Large intestine (tissue), 3 donors: Measurements from ENCODE around the gene PRR9. TPM values are rescaled to one million over a fixed set of nuclear protein-coding genes. Genes with fewer than 3 reads are reported as not detected.

ENCODE experiments used
- DNase-seq, 2 donors: peaks; one replicate each; pipeline versions ENCODE4 v3.0.0 to v3.0.0-alpha.2; 2013
- H3K27ac ChIP-seq: one replicate; pipeline ENCODE4 v1.5.1; 2013; ENCODE audit warnings: low read length
- H3K27me3 ChIP-seq: 2 replicates; pipeline ENCODE4 v1.6.1; 2013; ENCODE audit warnings: low read length; ENCODE audit not compliant: control insufficient read depth, insufficient read depth
- H3K36me3 ChIP-seq: 2 replicates; pipeline ENCODE4 v1.6.1; 2013; ENCODE audit warnings: low read length; ENCODE audit not compliant: control insufficient read depth, insufficient read depth
- H3K4me1 ChIP-seq: one replicate; pipeline ENCODE4 v1.6.1; 2013; ENCODE audit warnings: low read length; ENCODE audit not compliant: control insufficient read depth, insufficient read depth
- H3K4me3 ChIP-seq: one replicate; pipeline ENCODE4 v1.5.1; 2013; ENCODE audit warnings: low read length
- H3K9me3 ChIP-seq: one replicate; pipeline ENCODE4 v1.6.1; 2013; ENCODE audit warnings: mild to moderate bottlenecking, low read depth, low read length, moderate library complexity; ENCODE audit not compliant: control insufficient read depth
- WGBS: methylation state at CpG from one replicate; pipeline ENCODE4 v1.1.5; 2013; ENCODE audit warnings: low lambda C conversion rate; ENCODE audit not compliant: insufficient coverage; 5-methylcytosine and 5-hydroxymethylcytosine counted together
- polyA plus RNA-seq: library from polyadenylated mRNA; unstranded; fragments of 120-200 nt; gene quantifications from one replicate; pipeline ENCODE4 v1.2.1, GENCODE V29; 2013

PRR9 gene
- polyA plus RNA-seq, 1 donor, result 0.06 TPM

GRCh38 chr1:153248176-153248879 lies 30.9 kb downstream of the PRR9 start:
- Histone ChIP-seq H3K4me1 (no peaks in the 10 kb centered on the region), H3K27ac (no peak overlapping the region), H3K36me3 (no peaks in the 10 kb centered on the region), H3K9me3 (no peaks in the 10 kb centered on the region), H3K4me3 (no peak overlapping the region), H3K27me3 (peaks cover 26% of the 10 kb centered on the region)
- DNase-seq, result no peak
- 83% methylated on average over 1 of the region's 5 CpGs for WGBS

- no peak overlapping the region for H3K27ac ChIP-seq
- WGBS, result no CpG with 5 or more reads among the region's 1 CpG
- H3K27me3 ChIP-seq, result peaks cover 35% of the 10 kb centered on the region
- H3K4me3 ChIP-seq, result no peak overlapping the region
- no peaks in the 10 kb centered on the region for H3K4me1 ChIP-seq
- no peaks in the 10 kb centered on the region for H3K36me3 ChIP-seq
- no peak for DNase-seq
- no peaks in the 10 kb centered on the region for H3K9me3 ChIP-seq
Observed at GRCh38 chr1:153250166-153250565, 32.8 kb downstream of the PRR9 start.

- no peak for DNase-seq
- Histone ChIP-seq H3K4me1 (no peaks in the 10 kb centered on the region), H3K9me3 (no peaks in the 10 kb centered on the region), H3K27ac (no peak overlapping the region), H3K4me3 (no peak overlapping the region), H3K36me3 (no peaks in the 10 kb centered on the region), H3K27me3 (peaks cover 31% of the 10 kb centered on the region)
- WGBS, result 75% methylated on average over 1 of the region's 2 CpGs
Observed at GRCh38 chr1:153251087-153251486, 33.7 kb downstream of the PRR9 start.

- Histone ChIP-seq H3K27ac (no peak overlapping the region), H3K4me1 (no peaks in the 10 kb centered on the region), H3K27me3 (peaks cover 31% of the 10 kb centered on the region), H3K9me3 (no peaks in the 10 kb centered on the region), H3K4me3 (no peak overlapping the region), H3K36me3 (no peaks in the 10 kb centered on the region)
- no CpG with 5 or more reads among the region's 3 CpGs for WGBS
- DNase-seq, result no peak
Observed at GRCh38 chr1:153251562-153251961, 34.2 kb downstream of the PRR9 start.

DNA sequence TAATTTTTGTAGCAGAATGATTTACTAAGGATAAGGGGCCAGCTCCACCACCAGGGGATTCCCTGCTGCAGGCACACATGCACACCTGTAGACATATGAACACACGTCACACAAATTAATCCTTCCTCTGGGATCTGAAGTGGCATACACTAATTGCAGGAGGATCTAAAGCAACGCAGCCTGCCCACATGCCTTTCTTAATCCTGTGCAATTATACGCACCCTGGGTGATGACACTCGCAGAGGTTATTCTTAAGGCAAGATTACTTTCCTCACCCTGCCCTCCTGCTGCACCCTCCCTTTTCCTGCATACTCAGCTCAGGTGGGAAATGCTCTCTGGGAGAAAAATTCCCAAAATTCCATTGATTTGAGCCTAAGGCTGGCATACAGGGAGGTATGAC lies 34.6 kb downstream of the PRR9 start:
- WGBS, result no CpG with 5 or more reads among the region's 4 CpGs
- no peaks in the 10 kb centered on the region for H3K4me1 ChIP-seq
- no peak for DNase-seq
- no peak overlapping the region for H3K4me3 ChIP-seq
- no peaks in the 10 kb centered on the region for H3K9me3 ChIP-seq
- H3K27ac ChIP-seq, result no peak overlapping the region
- no peaks in the 10 kb centered on the region for H3K36me3 ChIP-seq
- peaks cover 30% of the 10 kb centered on the region for H3K27me3 ChIP-seq

DNA sequence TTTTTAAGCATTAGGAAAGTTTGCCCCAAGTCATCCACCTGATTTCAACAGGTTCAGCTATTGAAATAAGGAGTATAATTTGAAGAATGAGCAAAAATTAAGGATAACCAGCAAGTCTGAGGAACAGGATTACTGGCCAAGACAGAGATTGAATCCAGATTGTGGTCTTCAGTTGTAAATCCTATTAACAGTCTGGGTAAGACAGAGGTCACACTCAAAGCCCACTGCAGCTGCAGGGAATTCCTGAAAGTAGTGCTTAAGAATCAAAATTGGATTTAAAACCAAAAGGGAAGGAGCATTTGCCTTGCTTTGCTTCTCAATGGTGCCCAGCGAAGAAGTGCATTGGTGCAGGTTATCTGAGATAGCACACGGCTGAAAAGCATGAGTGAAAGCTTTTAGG lies 35.7 kb downstream of the PRR9 start:
- H3K4me3 ChIP-seq, result no peak overlapping the region
- H3K36me3 ChIP-seq, result no peaks in the 10 kb centered on the region
- no peak for DNase-seq
- H3K27me3 ChIP-seq, result peaks cover 28% of the 10 kb centered on the region
- no peaks in the 10 kb centered on the region for H3K9me3 ChIP-seq
- WGBS, result no CpG with 5 or more reads among the region's 2 CpGs
- H3K4me1 ChIP-seq, result no peaks in the 10 kb centered on the region
- H3K27ac ChIP-seq, result no peak overlapping the region

DNA sequence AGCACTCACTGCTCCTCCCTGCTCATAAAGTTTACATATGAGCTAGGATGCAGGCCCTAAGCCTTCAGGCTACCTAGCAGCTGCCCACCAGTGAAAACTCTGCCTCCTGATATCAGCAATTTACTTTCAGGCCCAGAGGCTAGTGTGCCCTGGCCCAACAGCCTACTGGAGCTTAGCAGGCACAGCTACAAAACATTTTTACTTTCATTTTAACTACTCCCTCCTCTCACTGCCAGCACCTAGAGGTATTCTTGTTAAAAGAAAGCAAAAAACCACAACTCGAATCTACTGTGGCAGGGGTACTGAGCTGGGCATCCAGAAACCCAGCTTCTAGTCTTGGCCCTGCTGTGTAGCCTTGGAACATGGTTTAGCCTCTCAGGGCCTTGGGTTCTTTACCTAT lies 36.3 kb downstream of the PRR9 start:
- no CpG with 5 or more reads among the region's 1 CpG for WGBS
- DNase-seq, result no peak
- Histone ChIP-seq H3K9me3 (no peaks in the 10 kb centered on the region), H3K27ac (no peak overlapping the region), H3K4me3 (no peak overlapping the region), H3K36me3 (no peaks in the 10 kb centered on the region), H3K27me3 (peaks cover 25% of the 10 kb centered on the region), H3K4me1 (no peaks in the 10 kb centered on the region)

DNA sequence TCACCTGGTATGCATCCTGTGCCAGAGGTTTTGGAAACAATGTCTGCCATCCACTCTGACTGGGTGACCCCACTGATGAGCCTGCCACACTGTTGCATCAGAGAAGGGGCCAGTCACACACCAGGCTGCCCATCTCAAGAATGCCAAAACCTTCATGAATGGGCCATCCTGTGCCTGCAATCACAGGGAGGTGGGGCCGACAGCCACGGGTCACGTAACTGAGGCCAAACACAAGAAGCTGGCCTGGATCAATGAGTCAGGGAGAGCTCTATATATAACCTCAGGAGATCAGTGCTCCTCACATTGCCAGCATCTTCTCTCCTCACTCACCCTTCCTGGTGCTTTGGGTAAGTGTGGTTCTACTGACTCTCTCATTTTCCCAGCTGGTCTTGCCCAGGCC lies 42.0 kb downstream of the PRR9 start, which contains the start of gene LORICRIN:
Gene LORICRIN, plus strand, starts transcription at position 301 of the 400 bp plus-strand sequence. CDS start 1,263 bp downstream, outside the sequence.
- Histone ChIP-seq H3K27ac (no peak within 1 kb of the TSS), H3K27me3 (peaks cover 69% of the 10 kb centered on the region), H3K9me3 (no peaks in the 10 kb centered on the region), H3K36me3 (no peaks in the 10 kb centered on the region), H3K4me1 (peaks cover 3% of the 10 kb centered on the region), H3K4me3 (no peak within 1 kb of the TSS)
- DNase-seq, result no peak
- no CpG with 5 or more reads among the region's 3 CpGs for WGBS

DNA sequence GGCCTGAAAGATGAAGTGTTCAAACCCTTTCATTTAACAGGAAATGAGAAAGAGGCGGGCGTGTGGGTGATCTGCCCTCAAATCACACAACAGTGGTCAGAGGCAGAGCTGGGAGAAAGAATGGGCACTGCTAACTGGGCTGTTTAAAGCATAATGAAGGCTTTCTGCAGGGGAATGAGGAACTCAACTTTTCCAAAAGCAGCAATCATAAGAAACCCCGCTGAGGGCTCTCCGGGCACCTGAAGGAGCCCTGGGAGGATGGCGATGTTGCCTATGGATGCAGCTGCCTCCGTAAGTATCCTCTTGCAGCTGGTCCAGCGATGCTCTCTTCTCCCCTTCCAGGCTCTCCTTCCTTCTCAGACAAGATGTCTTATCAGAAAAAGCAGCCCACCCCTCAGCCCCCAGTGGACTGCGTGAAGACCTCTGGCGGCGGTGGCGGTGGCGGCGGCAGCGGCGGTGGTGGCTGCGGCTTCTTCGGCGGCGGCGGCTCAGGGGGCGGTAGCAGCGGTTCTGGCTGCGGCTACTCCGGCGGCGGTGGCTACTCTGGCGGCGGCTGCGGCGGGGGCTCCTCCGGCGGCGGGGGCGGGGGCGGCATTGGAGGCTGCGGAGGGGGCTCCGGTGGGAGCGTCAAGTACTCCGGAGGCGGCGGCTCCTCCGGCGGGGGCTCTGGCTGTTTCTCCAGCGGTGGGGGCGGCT lies 43.3 kb downstream of the PRR9 start:
- no peak for DNase-seq
- Histone ChIP-seq H3K4me3 (no peak overlapping the region), H3K27me3 (peaks cover 65% of the 10 kb centered on the region), H3K4me1 (peaks cover 3% of the 10 kb centered on the region), H3K27ac (no peak overlapping the region), H3K36me3 (no peaks in the 10 kb centered on the region), H3K9me3 (no peaks in the 10 kb centered on the region)
- WGBS, result no CpG with 5 or more reads among the region's 45 CpGs

- peak in 1 of 2 donors; percentile 37 for DNase-seq
- WGBS, result no CpG with 5 or more reads among the region's 80 CpGs
Observed at GRCh38 chr1:153261281-153262069, 44.1 kb downstream of the PRR9 start.

More at GRCh38 chr1:153261281-153262069, 44.1 kb downstream of the PRR9 start:
- Histone ChIP-seq H3K4me3 (no peak overlapping the region), H3K9me3 (no peaks in the 10 kb centered on the region), H3K4me1 (peaks cover 3% of the 10 kb centered on the region), H3K36me3 (no peaks in the 10 kb centered on the region), H3K27me3 (peaks cover 68% of the 10 kb centered on the region), H3K27ac (no peak overlapping the region)
